ENCODE results near the gene TXNL4B.

The TXNL4B gene

GRCh38 chr16:72042157-72042660 lies 51.2 kb downstream of the TXNL4B start:
- H3K9me3 ChIP-seq (ENCODE audit: control insufficient read depth, low read length) = no peaks in the 10 kb centered on the region
- H3K4me1 ChIP-seq (ENCODE audit: control insufficient read depth, insufficient read depth, low read length, poor library complexity, severe bottlenecking) = no peaks in the 10 kb centered on the region
- H3K36me3 ChIP-seq (ENCODE audit: control insufficient read depth, insufficient read depth, low read length) = no peaks in the 10 kb centered on the region
- no peak for DNase-seq
- no peak overlapping the region for H3K4me3 ChIP-seq (ENCODE audit: insufficient read depth, low read depth, low read length, poor library complexity, severe bottlenecking)
- H3K27me3 ChIP-seq (replicated peaks; ENCODE audit: control insufficient read depth, insufficient read depth, low read length, poor library complexity, severe bottlenecking) = no peaks in the 10 kb centered on the region
- no peak overlapping the region for H3K27ac ChIP-seq (ENCODE audit: insufficient read depth, low read length, poor library complexity, severe bottlenecking)

- DNase-seq = no peak
- Histone ChIP-seq H3K27me3 (replicated peaks; ENCODE audit: control insufficient read depth, insufficient read depth, low read length, poor library complexity, severe bottlenecking) (no peaks in the 10 kb centered on the region), H3K9me3 (ENCODE audit: control insufficient read depth, low read length) (no peaks in the 10 kb centered on the region), H3K27ac (ENCODE audit: insufficient read depth, low read length, poor library complexity, severe bottlenecking) (no peak overlapping the region), H3K4me3 (ENCODE audit: insufficient read depth, low read depth, low read length, poor library complexity, severe bottlenecking) (no peak overlapping the region), H3K36me3 (ENCODE audit: control insufficient read depth, insufficient read depth, low read length) (no peaks in the 10 kb centered on the region), H3K4me1 (ENCODE audit: control insufficient read depth, insufficient read depth, low read length, poor library complexity, severe bottlenecking) (no peaks in the 10 kb centered on the region)
These were observed 57.3 kb downstream of the TXNL4B start for GRCh38 chr16:72036098-72036497.

Measured in effector memory CD4-positive, alpha-beta T cell (primary cell).